Keratinocyte (primary cell): Measurements from ENCODE around the gene TBC1D5.

ENCODE experiments used
- EZH2 ChIP-seq: IDR thresholded peaks from one replicate; pipeline ENCODE4 v1.6.1; 2012; ENCODE audit warnings: inconsistent platforms, mild to moderate bottlenecking, low read length, moderate library complexity
- TF ChIP-seq, protein P1 (sequence below), 3 experiments: IDR thresholded peaks in 1 of 3; conservative IDR thresholded peaks in 1 of 3; optimal IDR thresholded peaks in 1 of 3; 2 replicates in 2 of 3; 3 replicates in 1 of 3; pipeline versions ENCODE3 to v1.5.1; 2011; ENCODE audit warnings: low read length in 3 of 3, mild to moderate bottlenecking in 3 of 3, moderate library complexity in 2 of 3, control low read depth in 1 of 3, inconsistent platforms in 1 of 3; ENCODE audit not compliant: insufficient read depth in 2 of 3; ENCODE audit errors: extremely low read depth in 1 of 3

- TF ChIP-seq, protein P1, sequence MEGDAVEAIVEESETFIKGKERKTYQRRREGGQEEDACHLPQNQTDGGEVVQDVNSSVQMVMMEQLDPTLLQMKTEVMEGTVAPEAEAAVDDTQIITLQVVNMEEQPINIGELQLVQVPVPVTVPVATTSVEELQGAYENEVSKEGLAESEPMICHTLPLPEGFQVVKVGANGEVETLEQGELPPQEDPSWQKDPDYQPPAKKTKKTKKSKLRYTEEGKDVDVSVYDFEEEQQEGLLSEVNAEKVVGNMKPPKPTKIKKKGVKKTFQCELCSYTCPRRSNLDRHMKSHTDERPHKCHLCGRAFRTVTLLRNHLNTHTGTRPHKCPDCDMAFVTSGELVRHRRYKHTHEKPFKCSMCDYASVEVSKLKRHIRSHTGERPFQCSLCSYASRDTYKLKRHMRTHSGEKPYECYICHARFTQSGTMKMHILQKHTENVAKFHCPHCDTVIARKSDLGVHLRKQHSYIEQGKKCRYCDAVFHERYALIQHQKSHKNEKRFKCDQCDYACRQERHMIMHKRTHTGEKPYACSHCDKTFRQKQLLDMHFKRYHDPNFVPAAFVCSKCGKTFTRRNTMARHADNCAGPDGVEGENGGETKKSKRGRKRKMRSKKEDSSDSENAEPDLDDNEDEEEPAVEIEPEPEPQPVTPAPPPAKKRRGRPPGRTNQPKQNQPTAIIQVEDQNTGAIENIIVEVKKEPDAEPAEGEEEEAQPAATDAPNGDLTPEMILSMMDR (optimal IDR thresholded peaks at IDR 0.05 in 1 of 3, IDR thresholded peaks at IDR 0.05 in 1 of 3, conservative IDR thresholded peaks at IDR 0.05 in 1 of 3; ENCODE audit: extremely low read depth in 1 of 3, insufficient read depth in 2 of 3, low read length in 3 of 3) = no peak
- no peak for TF ChIP-seq EZH2
Measured at GRCh38 chr3:17744693-17745092, 2.3 kb upstream of the TBC1D5 start.
